Measurements from ENCODE around the gene MCL1.

DNA sequence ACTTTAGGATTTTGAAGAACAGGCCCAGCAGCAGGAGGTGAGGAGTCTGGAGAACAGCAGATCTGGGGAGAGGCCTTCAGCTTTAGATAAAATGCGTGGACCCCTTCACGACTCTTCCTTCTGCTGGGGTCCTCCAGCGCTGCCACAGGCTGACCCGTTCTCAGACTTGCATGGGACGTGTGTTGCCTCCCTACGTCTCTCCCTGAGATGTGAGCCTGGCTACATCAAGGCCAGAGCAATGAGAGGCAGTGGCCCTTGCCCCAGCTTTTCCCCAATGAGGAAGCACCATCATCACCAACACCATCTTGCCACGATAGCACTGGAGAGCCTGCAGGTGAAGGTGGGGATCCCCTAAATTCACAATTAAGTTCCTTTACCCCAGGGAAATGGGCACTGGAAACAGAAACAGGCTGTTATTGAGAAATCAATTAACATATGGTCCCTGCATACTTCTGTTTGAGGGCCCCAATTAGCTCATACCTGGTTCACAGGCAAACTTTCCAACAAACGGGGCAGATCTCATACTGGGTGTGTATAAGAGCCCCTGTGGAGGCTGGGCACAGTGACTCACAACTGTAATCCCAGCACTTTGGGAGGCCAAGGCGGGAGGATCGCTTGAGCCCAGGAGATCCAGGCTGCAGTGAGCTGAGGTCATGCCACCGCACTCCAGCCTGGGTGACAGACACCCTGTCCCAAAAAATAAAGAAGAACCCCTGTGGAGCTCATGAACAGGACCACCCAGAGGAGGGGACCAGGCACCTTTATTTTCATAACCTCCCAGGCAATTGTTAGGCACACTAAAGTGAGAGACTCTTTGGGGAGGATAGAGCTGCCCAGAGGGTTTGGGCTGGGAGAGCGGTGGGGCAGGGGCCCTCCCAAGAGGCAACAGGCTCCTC is 42.3 kb downstream of the MCL1 start:
- TF ChIP-seq, protein P1, sequence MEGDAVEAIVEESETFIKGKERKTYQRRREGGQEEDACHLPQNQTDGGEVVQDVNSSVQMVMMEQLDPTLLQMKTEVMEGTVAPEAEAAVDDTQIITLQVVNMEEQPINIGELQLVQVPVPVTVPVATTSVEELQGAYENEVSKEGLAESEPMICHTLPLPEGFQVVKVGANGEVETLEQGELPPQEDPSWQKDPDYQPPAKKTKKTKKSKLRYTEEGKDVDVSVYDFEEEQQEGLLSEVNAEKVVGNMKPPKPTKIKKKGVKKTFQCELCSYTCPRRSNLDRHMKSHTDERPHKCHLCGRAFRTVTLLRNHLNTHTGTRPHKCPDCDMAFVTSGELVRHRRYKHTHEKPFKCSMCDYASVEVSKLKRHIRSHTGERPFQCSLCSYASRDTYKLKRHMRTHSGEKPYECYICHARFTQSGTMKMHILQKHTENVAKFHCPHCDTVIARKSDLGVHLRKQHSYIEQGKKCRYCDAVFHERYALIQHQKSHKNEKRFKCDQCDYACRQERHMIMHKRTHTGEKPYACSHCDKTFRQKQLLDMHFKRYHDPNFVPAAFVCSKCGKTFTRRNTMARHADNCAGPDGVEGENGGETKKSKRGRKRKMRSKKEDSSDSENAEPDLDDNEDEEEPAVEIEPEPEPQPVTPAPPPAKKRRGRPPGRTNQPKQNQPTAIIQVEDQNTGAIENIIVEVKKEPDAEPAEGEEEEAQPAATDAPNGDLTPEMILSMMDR (IDR thresholded peaks at IDR 0.05) = no peak
- TF ChIP-seq POLR2A (IDR thresholded peaks at IDR 0.05) = no peak

Data from sigmoid colon (tissue), 3 donors.